Gastrocnemius medialis (tissue), 4 donors: ENCODE data around the gene INSIG1. TPM values are rescaled to one million over a fixed set of nuclear protein-coding genes. Genes with fewer than 3 reads are reported as not detected.

Experiments
- ATAC-seq, 2 donors: fragments of 150-250 bp; one replicate each; pipeline ENCODE4 v1.9.1; 2016
- DNase-seq, 2 donors: peaks; one replicate each; pipeline ENCODE4 v3.0.0-alpha.2; 2019
- H3K27ac ChIP-seq, 4 donors: fragments of 200-600 bp; sonication (generic); 1 replicate in 1 of 4; 2 replicates in 3 of 4; pipeline ENCODE4 v1.5.1; 2016 to 2018; ENCODE audit warnings: mild to moderate bottlenecking in 2 of 4, moderate library complexity in 1 of 4
- H3K27me3 ChIP-seq, 3 donors: fragments of 200-600 bp; sonication (generic) in 2 of 3; 1 replicate in 1 of 3; 2 replicates in 2 of 3; pipeline versions ENCODE4 v1.5.1 to v1.6.0; 2016 to 2019; ENCODE audit warnings: mild to moderate bottlenecking in 1 of 3, moderate library complexity in 1 of 3
- H3K36me3 ChIP-seq, 2 donors: fragments of 200-600 bp; sonication (generic) in 1 of 2; one replicate each; pipeline ENCODE4 v1.5.1; 2017 to 2018
- H3K4me1 ChIP-seq, 2 donors: fragments of 200-600 bp; sonication (generic) in 1 of 2; one replicate each; pipeline ENCODE4 v1.5.1; 2016 to 2017; ENCODE audit warnings: mild to moderate bottlenecking in 2 of 2
- H3K4me3 ChIP-seq, 4 donors: fragments of 200-600 bp; sonication (generic) in 3 of 4; 1 replicate in 1 of 4; 2 replicates in 3 of 4; pipeline ENCODE4 v1.5.1; 2016 to 2019; ENCODE audit warnings: mild to moderate bottlenecking in 2 of 4
- H3K9me3 ChIP-seq, 3 donors: fragments of 200-600 bp; sonication (generic) in 2 of 3; 1 replicate in 1 of 3; 2 replicates in 2 of 3; pipeline ENCODE4 v1.5.1; 2016 to 2019
- CTCF ChIP-seq, 5 experiments: fragments of 450-650 bp in 3 of 5; fragments of 200-600 bp in 2 of 5; sonication (generic) in 2 of 5; IDR thresholded peaks in 4 of 5; conservative IDR thresholded peaks in 1 of 5; 1 replicate in 4 of 5; 2 replicates in 1 of 5; pipeline ENCODE4 v1.5.1; 2016 to 2019; ENCODE audit warnings: antibody characterized with exemption in 5 of 5, mild to moderate bottlenecking in 3 of 5, moderate library complexity in 3 of 5
- POLR2A ChIP-seq, 2 donors: fragments of 450-650 bp; IDR thresholded peaks; one replicate each; pipeline ENCODE4 v1.6.1; 2017; ENCODE audit warnings: antibody characterized with exemption in 2 of 2, mild to moderate bottlenecking in 2 of 2, moderate library complexity in 2 of 2
- in situ Hi-C, 4 donors: fragments of 200-750 bp; cut with MboI; loops; one replicate each; pipeline versions ENCODE4 v1.15.0 to v1.8.0; 2017; ENCODE audit warnings: low sequenced_read_pairs in 4 of 4
- intact Hi-C: fragments of 100-400 bp; cut with DNase I; formaldehyde crosslinking; loops from one replicate; pipeline ENCODE4 v1.15.1; 2023; ENCODE audit warnings: low total_unique reads
- total RNA-seq, 4 donors: library from RNA; depleted of rRNA; stranded (reverse); fragments of >200 nt; gene quantifications; one replicate each; pipeline versions ENCODE4 v1.1.0 to v1.2.3, GENCODE V29; 2016

Gene INSIG1
- total RNA-seq, 4 donors from 2014 or later, result 11.1 to 15.9 (median 14.0) TPM

- Histone ChIP-seq H3K9me3 (no peaks in the 10 kb centered on the region), H3K36me3 (no peaks in the 10 kb centered on the region), H3K4me1 (peaks cover 0 to 6% of the 10 kb centered on the region in 2 donors), H3K4me3 (no peak overlapping the region), H3K27ac (no peak overlapping the region), H3K27me3 (no peaks in the 10 kb centered on the region)
- intact Hi-C loops, result no loop called here
- ATAC-seq, result no peak
- TF ChIP-seq POLR2A (IDR thresholded peaks at IDR 0.05), result no peak
- no peak for TF ChIP-seq CTCF (IDR thresholded peaks at IDR 0.05 in 4 of 5, conservative IDR thresholded peaks at IDR 0.05 in 1 of 5)
- DNase-seq, result no peak
- in situ Hi-C loops, result no loop called here
Measured at GRCh38 chr7:155287284-155287935, 10.3 kb upstream of the INSIG1 start.

GRCh38 chr7:155288055-155288454 is 9.6 kb upstream of the INSIG1 start:
- DNase-seq, result no peak

GRCh38 chr7:155289107-155289506 is 8.6 kb upstream of the INSIG1 start:
- DNase-seq (no peak), ATAC-seq (no peak)
- Histone ChIP-seq H3K4me3 (no peak overlapping the region), H3K9me3 (no peaks in the 10 kb centered on the region), H3K4me1 (peaks cover 0 to 5% of the 10 kb centered on the region in 2 donors), H3K27ac (no peak overlapping the region), H3K27me3 (no peaks in the 10 kb centered on the region), H3K36me3 (no peaks in the 10 kb centered on the region)
- TF ChIP-seq CTCF (IDR thresholded peaks at IDR 0.05 in 4 of 5, conservative IDR thresholded peaks at IDR 0.05 in 1 of 5), result no peak
- intact Hi-C loops, result no loop called here
- in situ Hi-C loops, result no loop called here

More at GRCh38 chr7:155288055-155288454, 9.6 kb upstream of the INSIG1 start:
- TF ChIP-seq CTCF (IDR thresholded peaks at IDR 0.05 in 4 of 5, conservative IDR thresholded peaks at IDR 0.05 in 1 of 5) (no peak), POLR2A (IDR thresholded peaks at IDR 0.05) (no peak)
- in situ Hi-C loops (no loop called here), intact Hi-C loops (no loop called here)
- Histone ChIP-seq H3K9me3 (no peaks in the 10 kb centered on the region), H3K36me3 (no peaks in the 10 kb centered on the region), H3K27ac (no peak overlapping the region), H3K27me3 (no peaks in the 10 kb centered on the region), H3K4me1 (peaks cover 0 to 6% of the 10 kb centered on the region in 2 donors), H3K4me3 (no peak overlapping the region)
- ATAC-seq, result no peak

- no peak overlapping the region for H3K27ac ChIP-seq
- no peaks in the 10 kb centered on the region for H3K36me3 ChIP-seq
- no peak for ATAC-seq
- H3K27me3 ChIP-seq, result no peaks in the 10 kb centered on the region
- no peaks in the 10 kb centered on the region for H3K4me1 ChIP-seq
- intact Hi-C loops, result no loop called here
- no peaks in the 10 kb centered on the region for H3K9me3 ChIP-seq
- in situ Hi-C loops, result no loop called here
- no peak for DNase-seq
- no peak overlapping the region for H3K4me3 ChIP-seq
- TF ChIP-seq CTCF (IDR thresholded peaks at IDR 0.05 in 4 of 5, conservative IDR thresholded peaks at IDR 0.05 in 1 of 5) (no peak), POLR2A (IDR thresholded peaks at IDR 0.05) (no peak)
Measured at GRCh38 chr7:155289949-155290501, 7.7 kb upstream of the INSIG1 start.
